ENCODE data around the gene SCAND1.
"Not testable (repeated sequence)": the region's sequence is repeated elsewhere in the genome, so short reads cannot be mapped to it uniquely, and the experiment has no call there.

SCAND1 gene

DNA sequence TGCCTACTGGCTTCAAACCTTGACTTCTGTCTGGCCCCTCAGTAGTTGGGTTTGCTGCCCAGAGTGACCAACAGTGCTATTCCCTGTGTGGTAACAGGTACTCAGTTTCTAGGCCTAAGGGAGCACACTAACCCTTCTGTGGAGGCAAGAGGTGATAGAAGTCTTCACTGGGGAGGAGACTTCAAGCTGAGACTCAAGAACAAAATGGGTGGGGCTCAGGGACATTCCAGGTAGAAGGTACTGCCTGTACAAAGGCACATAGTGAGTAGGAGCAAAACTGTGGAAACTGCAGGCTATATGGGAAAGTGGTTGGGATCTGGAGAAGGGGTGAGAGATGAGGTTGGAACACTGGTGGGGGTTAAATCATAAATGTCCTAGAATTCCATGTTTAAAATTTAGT is 2.3 kb upstream of the SCAND1 start:
- DNase-seq: no peak

DNA sequence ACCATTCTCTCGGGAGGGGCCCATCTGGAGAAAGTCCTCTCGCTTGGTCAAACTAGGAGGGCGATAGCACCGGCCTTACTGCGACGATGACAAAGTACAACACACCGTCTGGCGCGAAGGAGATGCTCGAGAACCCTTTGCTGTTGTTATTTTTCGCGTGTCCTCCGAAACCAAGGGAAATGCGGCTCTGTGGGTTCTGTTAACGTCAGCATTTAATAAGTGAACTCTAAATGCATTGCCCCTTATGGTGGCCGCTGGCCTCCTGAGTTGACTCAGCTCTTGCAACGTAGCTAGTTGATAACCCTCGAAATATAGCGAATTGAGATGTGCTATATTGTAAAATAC is 577 bp upstream of the SCAND1 start:
- DNase-seq: no peak

DNA sequence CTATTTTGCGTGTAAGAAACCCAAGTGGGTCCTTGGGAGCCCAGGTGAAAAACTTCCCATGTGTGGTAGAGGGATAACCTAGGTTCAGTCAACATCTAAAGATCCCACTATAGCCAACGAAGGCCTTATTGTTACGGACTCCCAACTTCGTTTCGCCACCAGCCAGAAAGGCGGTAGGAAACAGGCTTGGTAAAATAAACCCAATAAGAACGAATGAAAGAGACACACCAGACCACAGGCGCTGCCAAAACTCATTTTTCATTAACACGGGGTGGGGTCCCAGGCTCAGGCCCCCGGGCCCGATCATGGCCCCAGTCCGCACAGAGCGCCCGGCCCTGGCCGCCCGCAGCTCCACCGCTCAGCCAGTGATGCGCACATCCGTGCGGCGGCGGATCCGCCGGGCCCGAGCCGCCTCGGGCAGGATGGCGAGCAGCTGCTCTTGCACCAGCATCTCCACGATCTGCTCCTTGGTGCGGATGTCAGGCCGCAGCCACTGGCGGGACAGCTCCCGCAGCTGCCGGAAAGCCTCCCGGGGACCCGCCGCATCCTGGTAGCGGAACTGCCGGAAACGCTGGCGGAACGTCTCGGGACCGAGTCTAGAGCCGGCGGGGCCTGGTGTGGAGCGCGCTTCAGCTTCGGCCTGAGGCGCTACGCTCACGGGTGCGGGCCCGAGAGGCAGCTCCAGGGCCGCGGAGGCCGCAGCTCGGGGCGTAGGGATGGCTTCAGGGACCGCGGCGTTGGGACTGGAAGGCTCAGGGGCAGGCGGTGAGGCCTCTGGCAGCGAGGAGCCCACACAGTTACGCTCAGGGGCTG is 709 bp downstream of the SCAND1 start:
- DNase-seq: no peak

DNA sequence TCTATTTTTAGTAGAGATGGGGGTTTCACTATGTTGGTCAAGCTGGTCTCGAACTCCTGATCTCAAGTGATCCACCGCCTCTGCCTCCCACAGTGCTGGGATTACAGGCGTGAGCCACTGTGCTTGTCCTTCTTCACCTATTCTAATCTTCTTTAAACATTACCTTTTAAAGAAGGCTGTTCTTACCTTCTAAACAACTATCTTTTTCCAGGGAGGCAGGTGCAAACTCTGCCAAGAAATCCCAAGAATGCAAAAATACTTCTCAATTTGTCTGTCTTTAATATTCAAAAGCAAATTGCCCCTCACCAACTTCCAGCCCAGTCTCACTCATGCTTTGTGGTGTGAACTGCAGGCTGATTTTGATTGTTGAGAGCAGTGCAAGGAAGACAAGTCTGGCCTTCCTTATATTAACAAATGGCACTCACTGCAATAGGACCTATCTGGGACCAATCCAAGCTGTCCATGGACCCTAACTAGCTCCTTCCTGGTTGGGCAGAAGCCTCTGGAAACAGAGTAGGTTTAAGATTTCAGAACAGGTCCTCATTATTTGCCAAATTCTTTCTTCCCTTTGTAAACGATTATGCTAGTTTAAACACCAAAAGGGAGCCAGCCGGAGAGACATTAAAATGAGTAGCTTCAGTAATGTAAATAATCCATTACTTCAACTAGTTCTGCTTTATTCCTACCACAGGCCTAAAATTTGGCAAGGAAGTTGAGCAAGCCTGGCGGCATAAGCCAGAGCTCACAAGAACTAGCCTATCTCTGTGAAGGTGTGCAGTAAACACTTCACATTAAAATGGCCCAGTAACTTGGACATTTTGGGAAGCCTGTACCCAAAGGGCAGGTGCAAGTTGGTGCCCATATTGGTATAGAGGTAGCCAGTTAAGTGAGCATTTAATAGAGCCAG is 1.6 kb downstream of the SCAND1 start:
- DNase-seq: no peak

DNA sequence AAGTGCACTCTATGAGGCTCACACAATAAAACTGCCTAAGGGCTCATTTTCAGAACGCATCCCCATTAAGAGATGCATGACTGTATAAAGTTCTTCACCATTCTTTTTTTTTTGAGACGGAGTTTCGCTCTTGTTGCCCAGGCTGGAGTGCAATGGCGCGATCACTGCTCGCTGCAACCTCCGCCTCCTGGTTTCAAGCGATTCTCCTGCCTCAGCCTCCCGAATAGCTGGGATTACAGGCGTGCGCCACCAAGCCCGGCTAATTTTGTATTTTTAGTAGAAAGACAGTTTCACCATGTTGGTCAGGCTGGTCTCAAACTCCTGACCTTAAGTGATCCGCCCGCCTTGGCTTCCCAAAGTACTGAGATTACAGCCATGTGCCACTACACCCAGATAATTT is 2.2 kb downstream of the SCAND1 start:
- not testable (repeated sequence) for DNase-seq

DNA sequence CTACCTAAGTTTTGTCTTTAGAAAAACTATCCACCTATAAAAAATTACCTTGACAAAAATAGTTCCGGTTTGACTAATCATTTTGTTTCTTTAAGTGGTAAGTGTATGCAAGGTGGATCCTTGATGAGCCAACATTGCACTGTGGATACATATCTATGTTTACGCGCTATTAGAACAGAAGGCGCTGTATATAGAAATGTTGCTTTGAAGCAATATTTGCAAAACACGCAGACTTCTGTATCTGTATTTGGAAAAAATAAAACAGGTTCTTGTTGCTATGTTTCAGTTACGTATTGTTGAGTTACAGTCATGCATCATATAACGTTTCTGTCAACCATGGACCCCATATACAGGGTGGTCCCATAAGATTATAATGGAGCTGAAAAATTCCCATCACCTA is 4.2 kb downstream of the SCAND1 start:
- no peak for DNase-seq

DNA sequence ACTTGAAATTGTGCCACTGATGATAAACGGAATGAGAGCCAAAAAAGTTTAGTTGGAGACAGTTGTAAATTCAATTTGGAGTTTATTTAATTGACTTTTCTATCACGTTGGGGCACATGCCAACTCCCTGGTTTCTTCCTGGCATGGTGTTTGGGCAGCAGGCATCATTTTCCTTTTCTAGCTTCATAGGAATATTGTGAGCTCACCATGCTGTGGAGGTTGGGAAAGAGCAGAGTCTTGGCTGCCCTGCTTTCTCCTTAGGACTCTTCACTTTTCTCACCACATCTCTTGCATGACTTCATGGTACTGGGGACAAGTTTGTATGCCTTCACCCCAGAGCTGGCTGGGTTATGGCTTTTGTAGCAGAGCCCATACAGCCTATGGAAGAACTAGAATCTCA is 6.4 kb downstream of the SCAND1 start:
- no peak for DNase-seq

DNA sequence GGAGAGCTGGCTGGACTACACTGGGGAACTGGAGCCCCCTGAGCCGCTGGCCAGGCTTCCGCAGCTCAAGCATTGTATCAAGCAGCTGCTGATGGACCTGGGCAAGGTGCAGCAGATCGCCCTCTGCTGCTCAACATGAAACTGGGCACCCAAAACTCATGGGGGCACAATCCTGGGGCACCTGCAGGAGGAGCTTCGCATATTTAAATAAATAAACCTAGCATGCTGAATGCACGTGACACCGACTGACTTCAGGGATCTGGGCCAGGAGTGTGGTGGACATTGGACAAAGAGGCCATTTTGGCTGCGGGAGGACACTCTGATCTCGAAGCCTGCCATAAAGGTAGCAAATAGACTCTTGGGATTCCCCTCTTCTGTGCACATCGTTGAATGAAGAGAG is 6.8 kb downstream of the SCAND1 start:
- no peak for DNase-seq

DNA sequence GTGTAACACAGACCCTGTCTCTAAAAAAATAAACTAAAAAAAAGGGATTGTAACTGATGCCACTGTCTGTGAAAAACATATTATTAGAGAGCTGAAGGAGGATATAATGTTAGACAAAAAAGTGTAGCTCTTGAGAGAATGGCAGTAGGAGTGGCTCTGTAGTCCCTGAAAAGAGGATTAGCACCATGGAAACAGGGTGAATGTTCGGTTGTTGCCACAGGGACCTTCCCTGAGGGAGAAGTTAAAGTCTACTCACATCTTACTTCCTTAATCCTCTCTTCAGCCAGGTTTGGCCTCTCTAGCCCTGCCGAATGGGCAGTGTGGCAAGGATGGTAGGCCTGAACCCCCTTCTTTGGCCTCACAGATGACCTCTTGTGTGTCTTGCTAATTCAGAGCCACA is 12.1 kb downstream of the SCAND1 start:
- no peak for DNase-seq

DNA sequence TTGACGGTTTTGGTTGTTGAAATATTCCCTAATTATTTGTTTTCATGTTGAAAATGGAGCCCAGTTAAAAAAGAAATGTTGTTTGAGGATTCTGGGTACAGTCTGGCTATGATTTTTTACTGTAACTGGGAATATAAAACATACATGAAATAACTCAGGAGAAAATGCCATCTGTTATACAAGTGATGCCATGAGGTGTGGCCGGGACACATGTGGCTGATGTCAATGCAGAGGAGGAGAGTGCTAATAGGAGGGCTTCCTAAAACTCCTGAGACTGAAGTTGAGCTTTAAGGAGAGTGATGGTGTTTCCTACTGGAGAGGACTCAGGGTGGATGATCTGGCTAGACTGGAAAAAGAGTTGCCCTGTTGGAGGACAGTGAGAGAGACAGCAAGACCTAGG is 12.7 kb downstream of the SCAND1 start:
- no peak for DNase-seq

DNA sequence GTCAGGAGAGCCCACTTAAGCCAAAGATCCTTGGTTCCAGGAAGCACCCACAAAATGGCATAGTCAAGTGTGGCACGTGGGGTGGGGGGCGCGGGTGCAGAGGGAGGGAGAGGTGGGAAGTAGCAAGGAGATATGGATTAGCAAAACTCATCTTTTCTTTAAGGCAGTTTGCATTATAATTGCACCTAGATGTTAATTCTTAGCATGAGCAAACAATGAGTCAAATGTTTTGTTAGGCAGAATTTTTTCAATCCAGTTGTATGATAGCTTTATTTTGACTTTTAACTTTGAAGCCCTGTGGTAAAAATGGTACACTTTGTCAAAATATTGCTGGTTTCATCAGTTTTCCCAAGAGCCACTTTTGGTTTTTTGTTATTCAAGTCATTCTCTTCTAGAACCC is 15.0 kb downstream of the SCAND1 start:
- DNase-seq: no peak

DNA sequence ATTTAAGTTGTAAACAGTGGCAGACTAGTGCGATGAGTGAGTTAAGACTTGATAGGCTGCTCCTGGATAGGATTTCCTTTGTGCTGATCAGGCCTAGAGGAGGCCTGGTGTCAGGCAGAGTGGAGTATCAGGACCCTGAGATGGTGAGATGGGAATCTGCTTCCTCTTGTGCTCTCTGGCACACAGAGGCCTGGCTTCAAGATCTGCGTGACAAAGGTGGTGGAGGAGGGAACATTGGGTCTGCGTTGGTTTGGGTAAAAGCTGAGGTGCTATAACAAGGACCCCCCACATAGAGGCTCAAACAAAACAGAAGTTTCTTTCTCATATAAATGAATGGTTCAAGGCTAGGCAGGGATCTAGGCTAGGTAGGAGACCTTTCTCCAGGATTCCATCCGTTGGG is 20.3 kb downstream of the SCAND1 start:
- DNase-seq: no peak

DNA sequence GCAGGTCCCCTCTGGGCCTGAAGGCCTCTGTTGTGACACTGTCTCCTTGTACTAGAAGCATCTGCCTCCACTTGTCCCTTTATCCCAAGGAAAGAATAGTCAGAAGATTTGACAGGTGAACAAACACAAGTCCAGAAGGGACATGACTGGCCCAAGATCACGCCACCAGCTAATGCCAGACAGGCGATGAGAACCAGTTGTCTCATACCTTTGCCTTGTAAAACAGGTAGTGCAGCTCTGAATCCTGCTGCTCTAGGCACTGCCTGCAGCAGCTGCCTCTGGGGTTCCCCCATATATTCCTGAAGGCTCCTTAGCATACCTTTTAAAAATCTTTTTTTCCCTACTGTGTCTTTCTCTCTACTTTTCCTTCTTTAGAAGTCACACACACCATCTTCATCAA is 25.0 kb downstream of the SCAND1 start:
- DNase-seq: no peak

DNA sequence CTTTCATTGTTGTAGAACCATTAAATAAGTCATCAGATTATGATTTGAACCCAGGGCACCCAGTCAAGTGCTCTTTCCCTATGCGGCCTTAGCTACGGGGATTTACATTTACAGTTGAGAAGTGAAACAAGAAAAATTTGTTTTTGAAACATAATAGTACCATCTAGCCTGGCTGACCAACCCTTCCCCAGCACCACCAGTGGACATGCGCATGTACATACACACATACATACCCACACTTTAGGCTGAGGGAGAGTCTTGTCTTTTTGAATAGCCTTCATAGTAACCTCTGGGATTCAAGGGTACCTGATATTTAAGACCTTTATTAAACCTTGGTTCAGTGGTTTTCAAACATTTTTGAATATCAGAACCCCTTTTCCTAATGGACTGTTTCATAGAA is 33.8 kb downstream of the SCAND1 start:
- DNase-seq: no peak

DNA sequence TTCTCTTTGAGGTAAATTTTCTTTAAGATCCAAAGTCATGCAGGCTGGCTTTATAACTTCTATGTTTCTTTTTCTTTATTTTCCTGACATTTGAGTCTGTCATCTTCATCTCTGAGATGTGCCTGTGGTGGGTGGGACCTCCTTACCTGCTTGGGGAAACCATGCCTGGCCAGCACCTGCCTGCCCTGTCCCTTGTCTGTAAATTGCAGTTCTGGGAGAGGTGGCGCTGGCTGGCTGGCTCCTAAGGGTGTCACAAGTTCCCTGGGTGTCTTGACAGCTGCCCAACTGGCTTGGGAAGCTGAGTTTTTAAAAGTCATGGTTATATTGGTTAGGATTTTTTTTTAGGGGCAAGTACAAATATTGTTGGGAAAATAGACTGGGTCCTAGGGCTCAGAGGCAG is 36.3 kb downstream of the SCAND1 start:
- DNase-seq: no peak

DNA sequence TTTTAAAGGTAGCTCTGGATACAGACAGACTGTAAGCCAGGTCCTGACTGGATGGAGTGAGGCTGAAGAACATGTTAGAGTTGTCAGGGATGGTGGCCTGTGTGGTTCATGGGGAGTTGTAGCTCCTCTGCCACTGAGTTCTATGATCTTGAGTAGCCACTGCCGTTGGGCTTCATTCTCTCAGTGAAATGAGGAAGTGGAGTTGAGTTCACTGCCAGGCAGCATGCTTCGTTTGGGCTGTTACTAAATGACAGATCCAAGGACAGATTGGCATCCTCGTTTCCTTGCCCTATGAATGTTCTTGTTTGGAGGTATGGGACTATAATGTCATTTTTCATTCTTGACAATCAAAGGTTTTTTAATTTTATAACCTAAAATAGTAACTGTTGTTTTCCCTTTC is 37.2 kb downstream of the SCAND1 start:
- no peak for DNase-seq

DNA sequence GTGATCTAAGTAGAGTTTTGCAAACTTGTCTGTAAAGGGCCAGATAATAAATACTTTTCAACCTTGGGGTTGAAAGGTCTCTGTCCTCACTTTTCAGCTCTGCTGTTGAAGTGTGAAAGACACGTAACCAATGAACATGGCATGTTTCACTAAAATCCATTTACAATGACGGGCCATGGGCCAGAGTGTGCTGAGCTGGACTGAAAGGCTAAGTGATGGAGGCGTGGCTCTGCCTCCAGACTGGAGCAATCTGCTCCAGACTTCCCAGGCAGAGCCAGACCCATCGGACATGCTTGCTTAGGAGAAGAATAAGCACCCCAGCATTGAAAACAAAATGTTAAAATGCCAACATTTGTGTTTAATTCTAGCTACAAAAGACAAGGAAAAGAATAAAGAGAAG is 41.4 kb downstream of the SCAND1 start:
- DNase-seq: no peak

DNA sequence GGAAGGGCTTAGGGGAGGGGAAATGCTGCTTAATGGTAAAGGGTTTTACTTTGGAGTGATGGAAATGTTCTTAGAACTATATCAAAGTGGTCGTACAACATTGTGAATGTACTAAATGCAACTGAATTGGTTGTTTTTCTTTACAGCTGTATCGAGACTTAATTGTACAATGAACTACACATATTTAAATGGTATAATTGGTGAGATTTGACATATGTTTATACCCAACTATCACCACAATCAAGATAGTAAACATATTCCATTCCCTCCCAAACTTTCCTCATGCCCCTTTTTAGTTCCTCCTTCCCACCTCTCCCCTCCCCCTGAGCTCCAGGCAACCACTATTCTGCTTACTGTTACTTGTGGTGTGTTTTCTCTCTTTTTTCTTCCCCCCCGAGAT is 44.0 kb downstream of the SCAND1 start:
- no peak for DNase-seq

DNA sequence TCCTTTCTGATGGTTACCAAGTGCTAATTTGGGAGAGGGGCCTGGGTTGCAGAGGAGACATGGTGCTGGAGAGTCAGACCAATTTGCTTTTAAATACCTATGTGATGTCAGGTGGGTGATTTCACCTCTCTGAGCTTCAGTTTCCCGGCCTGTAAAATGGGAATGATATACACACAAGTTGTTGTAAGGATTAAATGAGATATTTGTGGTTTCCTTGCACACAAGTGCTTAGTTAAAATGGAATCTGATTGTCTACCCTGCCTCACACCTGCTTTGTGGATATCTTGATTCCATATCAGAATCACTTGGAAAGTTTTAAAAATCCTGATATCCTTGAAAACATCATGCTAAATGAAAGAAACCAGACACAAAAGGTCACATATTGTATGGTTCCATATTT is 44.5 kb downstream of the SCAND1 start:
- no peak for DNase-seq

DNA sequence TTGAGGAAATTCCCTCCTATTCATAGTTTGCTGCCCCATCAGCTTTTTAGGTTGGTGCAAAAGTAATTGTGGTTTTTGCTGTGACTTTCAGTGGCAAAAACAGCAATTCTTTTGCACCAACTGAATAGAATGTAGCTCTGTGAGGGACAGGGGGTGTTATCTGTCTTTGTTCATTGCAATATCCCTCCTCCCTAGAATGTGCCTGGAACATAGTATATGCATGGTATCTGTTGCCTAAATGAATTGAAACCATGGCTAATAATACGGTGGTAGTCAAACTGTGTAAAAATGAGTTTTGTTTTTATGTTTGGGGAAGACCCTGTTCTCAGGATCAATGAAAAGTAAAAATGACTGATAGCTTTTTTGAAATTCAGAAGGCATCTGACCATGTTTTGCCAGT is 45.1 kb downstream of the SCAND1 start:
- no peak for DNase-seq

DNA sequence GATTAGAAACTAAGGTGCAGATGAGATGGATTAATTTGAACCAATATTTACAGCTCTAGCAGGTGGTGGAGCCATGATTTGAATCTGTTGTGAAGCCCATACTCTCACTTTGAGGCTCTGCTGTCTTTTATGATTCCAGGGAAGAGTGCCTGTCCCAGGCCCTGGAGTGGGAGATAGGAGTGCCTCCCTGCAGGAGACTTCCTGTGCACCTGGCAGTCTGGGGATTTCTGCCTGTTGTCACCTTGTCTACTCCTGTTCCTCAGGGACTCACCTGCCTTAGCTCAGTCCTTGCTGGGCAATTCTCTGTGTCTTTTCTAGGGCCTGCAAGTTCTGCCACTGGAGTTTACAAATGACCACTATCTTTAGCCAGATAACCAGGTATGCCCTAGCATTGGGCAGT is 46.3 kb downstream of the SCAND1 start:
- DNase-seq: no peak

DNA sequence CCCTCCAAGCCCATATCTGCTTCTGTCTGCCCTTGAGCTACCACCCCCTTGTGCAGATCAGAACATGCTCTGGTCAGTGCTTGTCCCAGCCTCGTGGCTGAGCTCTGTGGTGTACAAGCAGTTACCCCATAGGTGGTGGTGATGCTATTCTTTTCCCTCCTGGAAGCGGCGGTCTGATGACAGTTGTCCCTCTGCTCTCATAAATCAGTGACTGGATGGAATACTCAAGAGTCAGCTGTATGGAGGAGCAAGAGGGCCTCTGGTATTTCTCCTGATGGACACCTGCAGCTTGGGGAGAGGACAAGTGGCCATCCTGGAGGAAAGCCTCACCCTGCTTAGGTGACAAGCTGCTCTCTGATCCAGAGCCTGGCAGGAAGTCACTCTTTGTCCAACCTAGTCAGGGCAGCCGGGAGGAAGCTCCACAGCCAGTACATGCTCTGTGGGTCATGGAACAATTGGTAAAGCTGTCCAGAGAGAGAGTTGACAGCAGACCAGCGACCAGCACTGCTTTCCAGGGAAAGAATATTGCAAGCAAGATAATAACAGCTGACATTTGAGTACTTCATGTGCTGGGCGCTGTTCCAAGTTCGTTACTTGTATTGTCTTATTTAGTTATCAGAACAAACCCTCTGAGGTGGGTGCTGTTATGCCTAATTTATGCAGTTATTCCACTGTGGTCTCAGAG is 47.1 kb downstream of the SCAND1 start:
- DNase-seq: no peak

DNA sequence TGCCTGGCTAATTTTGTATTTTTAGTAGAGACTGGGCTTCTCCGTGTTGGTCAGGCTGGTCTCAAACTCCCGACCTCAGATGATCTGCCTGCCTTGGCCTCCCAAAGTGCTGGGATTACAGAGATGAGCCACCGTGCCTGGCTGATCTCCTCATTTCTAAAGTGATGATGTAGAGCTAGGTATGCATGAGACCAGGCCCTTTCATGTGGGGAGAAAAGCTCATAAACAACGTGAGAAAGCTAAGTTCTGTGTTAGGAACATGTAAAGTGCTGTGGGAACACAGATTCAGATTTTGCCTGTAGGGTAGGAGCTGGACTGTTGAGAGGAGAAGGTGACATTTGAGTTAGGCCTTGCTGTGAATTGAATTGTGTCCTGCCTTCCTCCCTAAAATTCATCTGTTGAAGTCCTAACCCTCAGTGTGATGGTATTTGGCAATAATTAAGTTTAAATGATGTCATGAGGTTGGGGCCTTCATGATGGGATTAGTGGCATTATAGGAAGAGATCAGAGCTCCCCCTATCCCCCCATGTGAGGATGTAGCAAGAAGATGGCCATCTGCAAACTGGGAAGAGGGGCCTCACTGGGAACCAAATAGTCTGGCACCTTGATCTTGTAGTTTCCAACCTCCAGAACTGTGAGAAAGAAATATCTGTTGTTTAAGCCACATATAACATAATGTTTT is 49.2 kb downstream of the SCAND1 start:
- no peak for DNase-seq

Measured in NCI-H1694 (cell line).